Measurements from ENCODE around the gene RALGDS. TPM values are rescaled to one million over a fixed set of nuclear protein-coding genes. Genes with fewer than 3 reads are reported as not detected.
"Not testable (repeated sequence)": the region's sequence is repeated elsewhere in the genome, so short reads cannot be mapped to it uniquely, and the experiment has no call there.

RALGDS gene
- polyA plus RNA-seq, 1 donor: 34.6 TPM

- DNase-seq: no peak
Observed at GRCh38 chr9:133090187-133090586, 30.9 kb downstream of the RALGDS start.

GRCh38 chr9:133089271-133089671 lies 31.8 kb downstream of the RALGDS start:
- DNase-seq: no peak

GRCh38 chr9:133088756-133089155 lies 32.3 kb downstream of the RALGDS start:
- DNase-seq: no peak

- no peak for DNase-seq
Observed at GRCh38 chr9:133088146-133088750, 32.8 kb downstream of the RALGDS start.

- no peak for DNase-seq
Observed at GRCh38 chr9:133087429-133088145, 33.5 kb downstream of the RALGDS start.

GRCh38 chr9:133086894-133087293 lies 34.1 kb downstream of the RALGDS start:
- DNase-seq: no peak

- DNase-seq: not testable (repeated sequence)
Observed at GRCh38 chr9:133086212-133086860, 34.7 kb downstream of the RALGDS start.

- DNase-seq: not testable (repeated sequence)
Observed at GRCh38 chr9:133083688-133084087, 37.4 kb downstream of the RALGDS start.

- not testable (repeated sequence) for DNase-seq
Observed at GRCh38 chr9:133081957-133082644, 38.9 kb downstream of the RALGDS start.

- not testable (repeated sequence) for DNase-seq
Observed at GRCh38 chr9:133080786-133081779, 40.0 kb downstream of the RALGDS start.

- DNase-seq: no peak
Observed at GRCh38 chr9:133080161-133080560, 40.9 kb downstream of the RALGDS start.

GRCh38 chr9:133078486-133078885 lies 42.6 kb downstream of the RALGDS start:
- no peak for DNase-seq

- DNase-seq: no peak
Observed at GRCh38 chr9:133076691-133077090, 44.3 kb downstream of the RALGDS start.

GRCh38 chr9:133075925-133076630 lies 45.0 kb downstream of the RALGDS start:
- no peak for DNase-seq

- DNase-seq: no peak
Observed at GRCh38 chr9:133074111-133074651, 46.9 kb downstream of the RALGDS start.

- DNase-seq: no peak
Observed at GRCh38 chr9:133073086-133074014, 47.7 kb downstream of the RALGDS start.

- DNase-seq: not testable (repeated sequence)
Observed at GRCh38 chr9:133072210-133072609, 48.8 kb downstream of the RALGDS start.

- no peak for DNase-seq
Observed at GRCh38 chr9:133071484-133072150, 49.4 kb downstream of the RALGDS start.

GRCh38 chr9:133070985-133071384 lies 50.1 kb downstream of the RALGDS start:
- not testable (repeated sequence) for DNase-seq
